Measurements from ENCODE around the gene DPF3. TPM values are rescaled to one million over a fixed set of nuclear protein-coding genes. Genes with fewer than 3 reads are reported as not detected.

DPF3 gene
- total RNA-seq, 1 donor from 2014 or later, result 0.11 TPM

GRCh38 chr14:72745546-72745945, 148.4 kb downstream of the DPF3 start:
- intact Hi-C loops (cut with DNase I), result loop anchor here (5.0 kb wide), 2 partner anchors 47 to 147 kb away; partner anchors contain the start of gene DPF3
- Histone ChIP-seq H3K36me3 (no peaks in the 10 kb centered on the region), H3K27me3 (no peaks in the 10 kb centered on the region), H3K4me3 (no peak overlapping the region), H3K9me3 (peaks cover 0 to 3% of the 10 kb centered on the region in 2 donors), H3K27ac (peak overlapping the region; percentile 65 to 72), H3K4me1 (peaks cover 0 to 8% of the 10 kb centered on the region in 2 donors)
- TF ChIP-seq CTCF (IDR thresholded peaks at IDR 0.05), result no peak
- peak in 1 of 2 donors; percentile 71 for DNase-seq (ENCODE audit: low spot score in 2 of 2)

- peaks cover 0 to 8% of the 10 kb centered on the region in 2 donors for H3K4me1 ChIP-seq
- no peak overlapping the region for H3K4me3 ChIP-seq
- H3K27me3 ChIP-seq, result no peaks in the 10 kb centered on the region
- H3K27ac ChIP-seq, result peak overlapping the region in 1 of 2 donors; percentile 11
- DNase-seq (ENCODE audit: low spot score in 2 of 2), result peak in 1 of 2 donors; percentile 43
- peaks cover 0 to 3% of the 10 kb centered on the region in 2 donors for H3K9me3 ChIP-seq
- intact Hi-C loops (cut with DNase I), result loop anchor here (5.0 kb wide), 2 partner anchors 48 to 148 kb away; partner anchors contain the start of gene DPF3
- no peaks in the 10 kb centered on the region for H3K36me3 ChIP-seq
- no peak for TF ChIP-seq CTCF (IDR thresholded peaks at IDR 0.05)
These were observed 149.3 kb downstream of the DPF3 start for GRCh38 chr14:72744416-72745120.

- no peak for TF ChIP-seq CTCF (IDR thresholded peaks at IDR 0.05)
These were observed 150.3 kb downstream of the DPF3 start for GRCh38 chr14:72743626-72744025.

GRCh38 chr14:72742838-72743195, 151.1 kb downstream of the DPF3 start:
- intact Hi-C loops (cut with DNase I), result no loop called here
- Histone ChIP-seq H3K27me3 (no peaks in the 10 kb centered on the region), H3K9me3 (no peaks in the 10 kb centered on the region), H3K4me1 (peaks cover 0 to 8% of the 10 kb centered on the region in 2 donors), H3K27ac (no peak overlapping the region), H3K4me3 (no peak overlapping the region), H3K36me3 (no peaks in the 10 kb centered on the region)
- peak in 1 of 2 donors; percentile 52 for DNase-seq (ENCODE audit: low spot score in 2 of 2)
- no peak for TF ChIP-seq CTCF (IDR thresholded peaks at IDR 0.05)

More at GRCh38 chr14:72743626-72744025, 150.3 kb downstream of the DPF3 start:
- Histone ChIP-seq H3K9me3 (peaks cover 0 to 2% of the 10 kb centered on the region in 2 donors), H3K27me3 (no peaks in the 10 kb centered on the region), H3K4me1 (peaks cover 0 to 8% of the 10 kb centered on the region in 2 donors), H3K27ac (peak overlapping the region in 1 of 2 donors; percentile 36), H3K4me3 (no peak overlapping the region), H3K36me3 (no peaks in the 10 kb centered on the region)
- intact Hi-C loops (cut with DNase I), result no loop called here
- peak in 1 of 2 donors; percentile 38 for DNase-seq (ENCODE audit: low spot score in 2 of 2)

GRCh38 chr14:72742118-72742837, 151.6 kb downstream of the DPF3 start:
- no peaks in the 10 kb centered on the region for H3K27me3 ChIP-seq
- no peaks in the 10 kb centered on the region for H3K9me3 ChIP-seq
- no peak for TF ChIP-seq CTCF (IDR thresholded peaks at IDR 0.05)
- H3K4me3 ChIP-seq, result no peak overlapping the region
- intact Hi-C loops (cut with DNase I), result no loop called here
- no peak overlapping the region for H3K27ac ChIP-seq
- H3K36me3 ChIP-seq, result no peaks in the 10 kb centered on the region
- H3K4me1 ChIP-seq, result peaks cover 0 to 8% of the 10 kb centered on the region in 2 donors
- peak in 1 of 2 donors; percentile 54 for DNase-seq (ENCODE audit: low spot score in 2 of 2)

Data from ascending aorta (tissue), 2 donors.